Activated CD4-positive, alpha-beta T cell treated with anti-CD3 and anti-CD28 coated beads, Interleukin-2, amount 50 U/mL, for 16 hours (primary cell): ENCODE measurements around the gene EPS8L2.
A peak's percentile ranks its signal among the peaks of the same experiment; 100 is the strongest.

ENCODE experiments used
- DNase-seq: peaks from one replicate; pipeline ENCODE4 v3.0.0-alpha.2; 2020

Gene EPS8L2

DNA sequence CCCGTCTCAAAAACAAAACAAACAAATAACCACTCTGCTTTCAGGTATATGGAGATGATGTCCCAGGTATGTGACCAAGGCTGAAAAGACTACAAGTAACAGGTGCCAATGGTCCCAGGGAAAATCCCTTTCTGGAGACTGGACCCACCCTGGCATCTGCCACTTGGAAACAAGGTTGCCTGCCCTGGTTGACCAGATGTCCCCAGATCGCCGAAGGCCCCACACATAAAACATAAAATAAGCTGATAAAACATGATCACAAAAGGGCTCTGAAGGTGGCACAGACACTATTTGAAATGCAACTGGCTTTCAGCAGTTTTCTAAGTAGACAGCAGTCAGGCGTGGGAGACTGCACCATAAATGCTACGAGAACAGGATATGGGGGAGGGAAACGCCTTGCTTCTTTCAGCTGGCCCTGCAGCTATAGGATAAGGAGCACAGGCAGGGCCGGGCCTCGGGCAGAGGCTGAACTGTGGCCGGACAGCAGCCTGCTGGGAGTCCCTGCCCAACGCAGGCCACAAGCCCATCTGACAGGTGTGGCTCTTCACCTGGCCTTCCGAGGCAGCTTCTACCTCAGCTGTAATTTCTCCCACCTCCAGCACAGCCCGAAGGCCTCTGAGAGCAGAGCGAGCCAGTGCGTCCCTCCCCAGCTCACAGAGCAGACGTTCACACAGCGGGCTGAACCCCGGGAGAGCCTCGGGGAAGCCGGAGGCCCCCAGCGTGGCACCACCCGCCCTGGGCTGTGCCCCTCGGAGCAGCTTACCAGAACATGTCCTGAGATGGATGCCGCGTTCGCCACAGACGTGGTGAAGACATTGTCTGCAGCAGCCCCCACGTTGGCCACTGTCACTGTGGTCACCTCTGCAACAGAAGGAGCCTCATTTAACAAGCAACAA, 15.0 kb upstream of the EPS8L2 start:
- no peak for DNase-seq

DNA sequence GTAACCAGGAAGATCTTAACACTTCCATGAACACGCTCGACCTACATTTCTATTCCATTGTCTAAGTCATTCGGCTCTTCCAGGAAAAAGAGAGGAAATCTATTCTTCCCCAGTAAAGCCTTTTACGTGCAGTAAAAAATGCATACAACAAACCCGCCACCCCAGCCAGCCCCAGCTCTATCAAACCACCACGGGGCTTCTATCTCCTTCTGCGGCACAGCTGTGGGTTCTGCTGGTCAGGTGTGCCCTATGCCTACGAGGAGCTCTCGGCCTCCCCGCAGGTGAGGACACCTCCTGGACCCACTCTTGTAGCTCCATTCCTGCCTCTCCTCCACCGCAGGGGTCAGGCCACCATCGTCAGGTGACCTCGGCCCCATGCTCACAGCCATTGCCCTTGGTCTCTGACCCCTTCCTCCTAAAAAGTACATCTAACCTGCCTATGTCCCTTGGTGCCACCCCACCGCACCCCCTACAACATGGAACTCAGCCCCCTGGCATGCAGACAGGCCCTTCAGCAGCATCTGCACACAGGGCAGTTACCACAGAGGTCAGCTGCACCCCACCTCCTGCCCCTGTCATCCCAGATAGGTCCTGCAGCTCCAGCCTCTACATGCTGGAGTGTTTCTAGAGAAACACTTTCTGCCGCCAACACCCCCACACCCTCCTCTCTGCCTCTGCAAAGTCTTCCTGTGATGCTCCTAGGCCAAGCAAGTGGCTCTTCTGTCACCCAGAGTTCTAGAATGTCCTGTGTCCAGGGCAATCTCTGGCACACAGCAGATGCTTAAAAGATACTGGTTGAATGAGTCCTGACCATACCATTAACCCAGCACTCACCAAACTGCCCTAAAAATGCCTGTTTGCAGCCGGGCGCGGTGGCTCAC, 14.1 kb upstream of the EPS8L2 start:
- DNase-seq, result no peak

DNA sequence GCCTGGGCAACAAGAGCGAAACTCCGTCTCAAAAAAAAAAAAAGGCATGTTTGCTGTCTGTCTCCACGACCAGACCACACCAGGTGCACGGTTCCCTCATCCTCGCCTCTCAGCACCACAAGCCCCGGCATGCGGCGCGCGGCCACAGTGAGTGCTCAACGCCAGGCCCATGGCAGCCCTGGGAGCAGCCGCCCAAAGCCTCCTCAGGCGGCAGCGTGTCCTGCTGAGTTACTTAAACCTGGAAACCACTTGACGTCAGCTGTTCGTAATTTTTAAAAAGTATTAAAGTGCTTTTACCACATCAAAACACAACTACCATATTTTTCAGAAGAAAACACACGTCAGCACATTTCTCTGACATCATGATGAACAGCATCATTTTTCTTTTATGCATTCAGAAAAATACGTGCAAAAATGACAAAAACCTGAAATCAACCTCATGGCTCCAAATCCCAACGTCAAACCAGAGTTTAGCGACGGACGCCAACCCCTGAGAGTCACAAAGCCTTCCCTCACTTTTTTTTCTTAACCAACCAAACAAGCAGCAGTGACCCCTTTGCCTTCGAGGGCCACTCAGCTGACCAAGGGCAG, 13.1 kb upstream of the EPS8L2 start:
- DNase-seq, result no peak

DNA sequence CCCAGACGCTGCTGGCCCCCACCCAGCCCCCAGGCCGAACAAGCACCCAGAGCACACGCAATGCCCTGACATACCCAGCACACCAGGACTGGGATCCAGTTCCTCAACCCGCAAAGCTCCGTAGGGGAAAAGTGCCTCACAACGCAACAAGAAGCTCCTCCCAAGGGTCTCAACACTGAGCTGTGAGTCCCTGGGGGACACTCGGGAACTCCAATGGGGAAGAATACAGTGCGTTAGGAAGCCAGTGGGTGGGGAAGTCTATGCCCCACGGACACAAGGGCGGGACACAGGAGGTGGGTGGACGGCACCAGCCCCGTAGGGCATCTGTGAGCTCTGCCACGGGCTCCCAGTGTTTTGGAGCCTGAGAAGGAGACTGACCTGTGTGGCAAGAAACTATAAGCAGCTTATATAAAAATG, 12.6 kb upstream of the EPS8L2 start:
- DNase-seq, result no peak

DNA sequence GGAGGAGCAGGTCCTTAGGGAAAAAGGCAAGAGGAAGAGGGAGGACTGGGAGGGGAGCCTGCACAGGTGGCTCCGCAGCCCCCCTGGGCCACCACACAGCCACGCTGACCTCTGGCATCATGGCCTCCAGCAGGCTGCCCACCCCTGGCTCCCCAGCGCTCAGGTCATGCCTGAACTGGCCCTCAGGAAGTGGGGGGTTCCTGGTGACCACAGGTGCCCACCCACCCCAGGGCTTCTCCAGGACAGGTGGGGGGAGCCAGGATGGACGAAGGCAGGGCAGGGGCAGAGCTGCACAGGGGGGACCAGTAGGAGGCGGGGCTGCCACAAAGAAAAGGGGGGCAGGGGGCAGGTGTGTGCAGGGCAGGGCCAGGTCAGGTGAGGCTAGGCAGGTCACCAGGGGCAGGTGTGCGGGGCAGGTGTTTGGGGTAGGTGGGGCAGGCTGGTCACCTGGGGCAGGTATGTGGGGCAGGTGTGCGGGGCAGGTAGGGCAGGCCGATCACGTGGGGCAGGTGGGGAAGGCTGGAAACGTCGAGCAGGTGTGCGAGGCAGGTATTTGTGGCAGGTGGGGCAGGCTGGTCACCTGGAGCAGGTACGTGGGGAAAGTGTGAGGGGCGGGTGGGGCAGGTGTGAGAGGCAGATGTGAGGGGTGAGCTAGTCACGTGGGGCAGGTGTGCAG, 12.0 kb upstream of the EPS8L2 start:
- DNase-seq, result no peak

DNA sequence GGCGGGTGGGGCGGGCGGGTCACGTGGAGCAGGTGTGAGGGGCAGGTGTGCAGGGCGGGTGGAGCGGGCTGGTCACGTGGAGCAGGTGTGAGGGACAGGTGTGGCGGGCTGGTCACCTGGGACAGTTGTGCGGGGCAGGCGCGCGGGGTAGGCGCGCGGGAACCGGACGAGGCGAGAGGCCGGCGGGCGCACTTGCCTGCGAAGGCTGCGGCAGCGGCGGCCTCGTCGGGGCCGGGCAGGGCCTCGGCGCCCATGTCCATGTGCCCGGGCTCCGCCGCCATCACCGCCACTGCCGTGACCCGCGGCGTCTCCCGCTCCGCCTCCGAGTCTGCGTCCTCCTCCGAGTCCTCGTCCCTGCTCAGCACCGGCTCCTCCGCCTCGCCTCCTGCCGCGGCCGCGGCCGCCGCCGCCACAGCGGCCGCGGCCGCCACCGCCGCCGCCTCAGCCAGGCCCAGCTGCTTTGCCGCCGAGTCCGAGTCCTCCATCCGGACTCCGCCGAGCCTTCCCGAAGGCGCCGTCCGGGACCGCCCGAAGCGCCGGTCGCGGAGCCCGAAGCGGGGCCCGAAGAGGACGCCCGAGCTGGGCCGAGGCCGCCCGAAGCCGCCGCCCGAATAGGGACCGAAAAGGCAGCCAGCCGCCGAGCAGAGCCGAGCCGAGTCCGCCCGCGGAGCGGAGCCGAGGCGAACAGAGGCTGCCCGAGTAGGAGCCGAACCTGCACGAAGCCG, 11.3 kb upstream of the EPS8L2 start, which contains the start of gene DEAF1:
Gene DEAF1, minus strand, starts transcription at position 660 of the 725 bp plus-strand sequence. Its CDS starts 175 bp downstream, at position 485.
- DNase-seq, result peak; percentile 100

DNA sequence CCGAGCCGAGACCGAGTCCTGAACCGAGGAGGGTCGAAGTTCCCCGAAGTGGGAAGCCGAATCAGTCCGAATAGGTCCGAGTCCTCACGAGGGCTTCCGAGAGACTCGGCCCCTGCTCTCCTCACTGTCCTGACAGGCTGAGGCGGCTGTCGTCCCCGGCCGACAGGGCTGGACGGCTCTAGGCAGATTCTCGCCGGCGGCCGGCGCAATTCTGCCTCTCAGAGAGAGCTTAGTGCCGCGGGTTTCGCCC, 10.8 kb upstream of the EPS8L2 start:
- no peak for DNase-seq

DNA sequence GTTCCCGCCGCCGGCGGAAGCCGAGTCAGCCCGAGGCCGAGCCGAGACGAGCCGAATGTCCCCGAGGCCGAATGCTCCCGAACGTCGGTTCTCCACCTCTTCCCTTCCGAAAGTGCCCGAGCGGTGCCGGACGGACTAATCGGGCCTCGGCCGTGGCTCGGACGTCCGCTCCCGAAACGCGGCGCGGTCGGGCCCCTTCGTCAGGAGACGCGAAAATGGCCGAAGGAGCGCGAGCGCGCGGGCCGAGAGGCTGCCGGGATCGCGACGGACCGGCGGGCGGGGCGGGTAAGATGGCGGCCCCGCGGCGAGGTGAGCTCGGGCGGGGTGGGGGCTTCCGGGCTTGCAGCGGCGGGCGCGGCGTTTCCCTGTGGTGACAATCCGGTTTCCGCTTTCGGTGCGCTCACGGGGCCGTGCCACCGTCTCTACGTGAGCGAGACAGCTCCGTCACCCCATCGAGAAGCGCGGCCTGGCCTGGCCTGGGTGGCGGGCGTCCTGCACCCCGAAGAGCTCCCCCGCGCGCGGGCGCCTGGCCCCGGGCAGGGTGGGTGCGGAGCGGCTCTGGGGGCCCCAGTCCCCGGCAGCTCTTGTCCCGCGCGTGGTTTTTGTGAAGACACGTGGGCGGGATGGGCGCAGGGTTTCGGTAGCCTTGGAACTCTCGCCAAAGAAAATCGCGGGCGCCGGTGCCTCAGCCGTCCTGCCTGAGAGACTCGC, 10.3 kb upstream of the EPS8L2 start, which contains the start of gene TMEM80:
Gene TMEM80, plus strand, starts transcription at position 279 of the 711 bp plus-strand sequence. Its CDS starts 12 bp downstream, at position 291.
- DNase-seq, result peak; percentile 99

DNA sequence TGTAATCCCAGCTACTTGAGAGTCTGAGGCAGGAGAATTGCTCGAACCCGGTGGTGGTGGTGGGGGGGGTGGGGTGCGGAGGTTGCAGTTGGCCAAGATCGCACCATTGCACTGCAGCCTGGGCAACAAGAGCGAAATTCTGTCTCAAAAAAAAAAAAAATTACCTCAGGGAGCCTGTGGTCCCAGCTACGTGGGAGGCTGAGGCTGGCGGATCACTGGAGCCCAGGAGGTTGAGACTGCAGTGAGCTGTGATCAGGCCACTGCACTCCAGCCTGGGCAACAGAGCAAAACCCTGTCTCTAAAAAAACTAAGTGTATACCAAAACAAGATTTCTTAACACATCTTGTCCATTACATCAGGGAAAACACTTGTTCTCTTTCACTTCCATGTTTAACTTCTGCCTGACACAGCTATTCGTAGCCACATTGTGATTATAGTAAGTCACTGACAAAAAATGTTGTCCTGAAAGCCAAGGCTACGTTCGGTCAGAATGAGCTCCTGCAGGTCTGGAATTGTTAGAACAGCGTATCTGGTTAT, 9.0 kb upstream of the EPS8L2 start:
- no peak for DNase-seq

DNA sequence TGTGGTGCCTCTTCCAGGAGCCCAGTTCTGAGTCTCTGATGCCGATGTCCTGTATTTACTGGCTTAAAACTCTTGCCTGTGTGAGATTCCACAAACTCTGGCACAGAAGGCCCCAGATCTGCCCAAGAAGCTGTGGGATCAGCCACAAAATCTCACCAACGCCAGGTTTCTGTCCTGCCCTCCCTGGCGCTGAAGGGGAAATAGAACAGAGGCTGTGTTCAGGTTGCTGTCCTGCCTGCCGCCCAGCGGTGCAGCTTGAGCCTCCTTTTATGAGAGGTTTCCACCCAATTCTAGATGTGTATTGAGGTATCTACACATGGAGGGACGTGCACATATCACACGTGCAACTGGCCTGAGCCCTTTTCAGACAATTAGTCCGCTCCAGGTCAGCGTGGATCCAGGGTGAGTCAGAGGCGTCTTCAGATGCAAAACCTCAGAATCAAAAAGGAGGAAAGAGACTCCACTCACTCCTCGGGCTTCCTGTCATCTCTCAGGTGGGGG, 8.2 kb upstream of the EPS8L2 start:
- no peak for DNase-seq

DNA sequence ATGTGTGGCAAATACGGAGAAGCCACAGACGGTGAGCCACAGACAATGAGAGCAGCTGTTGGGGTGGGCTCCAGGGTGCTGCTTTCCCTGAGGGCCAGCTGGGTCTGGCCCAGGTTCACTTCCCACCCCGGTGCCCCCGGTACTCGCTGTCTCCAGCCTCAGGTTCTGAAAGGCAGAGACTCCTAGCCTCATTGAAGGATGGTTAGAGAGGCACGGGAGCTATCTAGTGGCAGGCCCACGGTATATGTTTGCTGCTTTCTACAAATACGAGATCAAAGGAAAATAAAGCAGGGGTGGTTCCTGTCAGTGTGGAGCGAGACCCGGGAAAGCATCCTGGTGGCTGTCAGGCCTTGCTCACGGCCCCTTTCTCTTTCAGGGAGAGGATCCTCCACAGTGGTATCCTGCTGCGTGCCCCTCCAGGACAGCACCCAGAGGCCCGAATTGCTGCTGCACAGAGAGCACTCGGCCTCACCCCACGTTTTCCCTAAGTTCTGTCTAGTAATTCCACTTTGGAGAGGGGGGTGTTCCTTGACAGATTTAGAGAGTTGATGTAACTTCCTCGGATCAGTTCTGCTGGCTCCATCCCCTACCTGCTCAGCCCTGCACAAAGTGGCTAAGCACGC, 7.4 kb upstream of the EPS8L2 start:
- no peak for DNase-seq

DNA sequence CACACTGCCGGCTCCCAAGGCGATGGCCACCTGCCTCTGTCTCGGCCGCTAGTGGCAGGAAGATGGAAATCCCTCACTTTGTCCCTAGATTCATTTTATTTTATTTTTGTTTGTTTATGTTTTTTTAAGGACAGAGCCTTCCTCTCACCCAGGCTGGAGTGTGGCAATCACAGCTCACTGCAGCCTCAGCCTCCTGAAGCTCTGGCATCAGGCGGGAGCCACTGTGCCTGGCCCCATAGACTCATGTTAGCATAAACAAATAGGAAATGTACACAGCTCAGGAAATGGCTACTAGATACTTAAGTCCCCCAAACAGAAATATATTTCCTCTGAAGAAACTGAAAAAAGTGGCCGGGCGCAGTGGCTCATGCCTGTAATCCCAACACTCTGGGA, 6.9 kb upstream of the EPS8L2 start:
- DNase-seq, result no peak

DNA sequence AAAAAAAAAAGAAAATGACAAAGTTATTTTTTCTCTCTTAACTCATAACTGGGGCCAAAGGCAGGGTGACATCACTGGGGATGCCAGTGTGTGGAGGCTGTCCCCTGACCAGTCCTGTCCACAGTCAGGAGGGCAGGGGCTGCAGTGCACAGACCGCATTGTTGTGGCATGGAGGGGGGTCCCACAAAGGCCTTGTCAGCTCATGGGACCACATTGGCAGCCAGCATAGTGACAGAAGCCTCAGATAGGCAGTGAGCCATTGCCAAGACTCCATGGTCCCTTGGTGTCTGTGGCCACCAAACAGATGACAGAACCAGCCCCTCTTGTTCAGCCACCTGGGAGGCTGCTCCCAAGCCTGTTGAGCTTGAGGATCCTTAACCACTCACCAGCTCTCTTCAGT, 6.3 kb upstream of the EPS8L2 start:
- no peak for DNase-seq

DNA sequence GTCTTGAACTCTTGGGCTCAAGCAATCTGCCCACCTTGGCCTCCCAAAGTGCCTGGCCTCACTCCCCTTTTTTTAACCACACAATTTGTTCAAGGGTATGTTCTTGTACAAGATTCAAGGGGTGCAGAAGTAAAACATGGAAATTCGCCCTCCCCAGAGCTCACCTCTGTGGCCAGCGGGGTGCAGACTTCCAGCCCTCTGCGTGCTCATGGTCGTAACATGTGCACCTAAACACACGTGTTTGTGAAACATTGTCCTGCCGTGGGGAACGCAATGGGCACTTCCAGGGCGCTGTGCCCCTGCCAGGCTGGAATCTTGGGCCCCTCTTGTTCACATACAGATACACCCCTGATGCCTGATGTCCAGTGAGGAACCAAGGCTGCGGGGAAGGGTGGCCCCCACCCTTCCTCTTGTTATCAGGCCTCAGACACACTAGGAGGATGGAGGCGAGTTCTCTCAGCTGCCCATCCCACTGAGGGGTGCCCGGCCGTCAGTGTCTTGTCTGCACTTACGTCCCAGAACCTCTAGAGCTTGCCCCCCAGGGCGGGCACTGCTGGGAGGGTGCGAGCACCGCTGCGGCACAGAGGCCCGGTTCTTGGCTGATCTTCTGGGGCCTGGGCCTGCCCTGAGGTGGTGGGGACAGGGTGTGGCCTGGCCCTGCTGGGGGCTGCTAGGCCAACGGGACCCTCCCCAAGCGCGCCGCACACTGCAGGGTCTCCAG, 4.1 kb upstream of the EPS8L2 start:
- DNase-seq, result no peak

DNA sequence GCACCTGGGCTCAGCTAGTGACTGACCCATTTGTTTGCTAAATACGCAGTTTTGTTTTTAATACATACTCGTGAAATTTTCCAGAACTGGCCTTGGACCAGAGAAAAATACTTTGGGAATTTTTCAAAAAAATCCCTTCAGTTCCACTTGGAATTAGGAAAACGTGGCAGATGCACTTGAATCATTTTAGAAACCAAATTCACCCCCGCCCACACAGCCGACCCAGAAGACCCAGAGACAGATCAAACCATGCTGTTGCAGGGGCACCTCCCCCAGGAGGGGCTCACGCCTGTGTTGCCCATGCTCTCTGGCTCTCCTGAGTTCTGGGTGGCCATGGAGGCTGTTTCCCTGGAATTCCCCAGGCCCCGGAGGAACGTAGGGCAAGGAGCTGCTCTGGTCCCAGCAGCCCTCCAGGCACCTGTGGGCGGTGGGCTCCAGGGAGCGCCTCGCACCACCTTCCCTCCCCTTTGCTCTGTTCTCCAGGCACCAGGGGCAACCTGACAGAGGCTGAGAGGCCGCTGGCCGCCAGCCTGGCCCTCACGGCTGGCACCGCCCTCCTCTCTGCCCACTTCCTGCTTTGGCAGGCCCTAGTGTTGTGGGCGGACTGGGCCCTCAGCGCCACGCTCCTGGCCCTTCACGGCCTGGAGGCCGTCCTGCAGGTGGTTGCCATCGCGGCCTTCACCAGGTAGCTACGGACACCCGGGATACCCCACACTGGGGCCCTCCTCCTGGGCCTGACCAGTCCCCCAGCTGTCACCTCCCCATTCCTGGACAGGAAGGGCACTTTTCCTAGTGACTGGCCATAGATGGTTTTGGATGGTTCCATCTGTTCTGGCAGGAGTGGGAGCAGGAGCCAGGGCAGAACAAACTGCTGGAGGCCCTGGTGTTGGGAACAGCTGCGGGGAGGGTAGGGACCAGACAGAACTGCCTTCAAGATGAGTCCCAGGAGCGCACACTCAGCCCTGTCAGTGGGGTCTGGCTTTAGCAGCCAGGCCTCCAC, 3.3 kb upstream of the EPS8L2 start:
- no peak for DNase-seq

DNA sequence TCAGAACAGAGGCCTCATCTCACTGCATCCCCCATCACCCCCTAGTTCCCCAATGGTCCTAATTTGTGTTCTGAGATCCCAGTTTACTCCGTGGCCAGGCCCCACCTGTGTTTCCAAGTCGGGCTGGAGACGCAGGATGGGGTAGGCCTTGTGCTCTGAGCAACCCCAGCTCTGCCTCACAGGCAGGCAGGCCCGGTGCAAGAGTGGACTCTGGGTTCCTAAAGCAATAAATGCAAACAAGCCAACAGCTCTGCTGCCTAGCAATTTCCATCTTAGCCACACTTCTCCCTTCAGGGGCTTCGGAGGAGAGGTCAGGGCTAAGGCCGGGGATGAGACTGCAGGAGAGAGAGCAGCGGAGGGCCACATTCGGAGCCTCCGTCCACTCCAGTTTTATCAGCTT, 2.5 kb upstream of the EPS8L2 start:
- no peak for DNase-seq

DNA sequence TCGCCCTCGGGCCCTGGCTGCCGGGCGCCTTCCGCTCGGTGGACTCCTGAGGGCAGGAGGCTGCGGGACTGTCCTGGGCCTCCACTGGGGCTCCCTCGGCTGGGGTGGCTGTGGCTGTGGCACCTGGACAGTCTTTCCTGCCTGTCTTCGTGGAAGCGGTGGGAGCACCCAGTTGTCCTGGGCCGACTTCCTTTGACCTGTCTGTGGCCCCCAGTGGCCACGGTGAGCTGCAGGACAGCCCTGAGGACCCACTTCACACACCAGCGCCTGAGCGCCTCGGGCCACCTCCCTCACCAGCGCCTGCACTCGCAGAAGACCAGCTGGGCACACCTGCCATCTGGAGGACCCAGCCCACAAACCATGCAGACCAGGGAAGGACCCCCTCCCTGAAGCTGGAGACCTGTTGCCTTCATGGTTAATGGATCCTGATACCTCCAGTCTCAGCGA, 1.8 kb upstream of the EPS8L2 start:
- DNase-seq, result no peak
